Heart right ventricle (tissue), 16 donors: Measurements from ENCODE around the gene BICC1. TPM values are rescaled to one million over a fixed set of nuclear protein-coding genes. Genes with fewer than 3 reads are reported as not detected.

Source experiments
- ATAC-seq, 8 donors: fragments of 200-7000 bp; cut with Tn5 transposase; one replicate each; pipeline ENCODE4 v1.9.1; 2020; ENCODE audit warnings: mild to moderate bottlenecking in 8 of 8, moderate library complexity in 8 of 8, moderate number of reproducible peaks in 1 of 8
- DNase-seq, 2 donors: peaks; one replicate each; pipeline ENCODE4 v3.0.0-alpha.2; 2020
- H3K27ac ChIP-seq, 10 donors: fragments of 200-600 bp; sonication (generic) in 2 of 10; one replicate each; pipeline versions ENCODE4 v1.5.0 to v1.8.0; 2020 to 2022; ENCODE audit warnings: mild to moderate bottlenecking in 3 of 10
- H3K27me3 ChIP-seq, 7 donors: fragments of 200-600 bp; one replicate each; pipeline ENCODE4 v1.8.0; 2021 to 2022; ENCODE audit warnings: mild to moderate bottlenecking in 2 of 7
- H3K36me3 ChIP-seq, 9 donors: fragments of 200-600 bp; sonication (generic) in 1 of 9; one replicate each; pipeline versions ENCODE4 v1.5.0 to v1.8.0; 2020 to 2022; ENCODE audit warnings: mild to moderate bottlenecking in 2 of 9
- H3K4me1 ChIP-seq, 9 donors: fragments of 200-600 bp; sonication (generic) in 1 of 9; one replicate each; pipeline versions ENCODE4 v1.5.0 to v1.8.0; 2020 to 2022; ENCODE audit warnings: mild to moderate bottlenecking in 4 of 9
- H3K4me3 ChIP-seq, 10 donors: fragments of 200-600 bp; sonication (generic) in 2 of 10; one replicate each; pipeline versions ENCODE4 v1.5.0 to v1.8.0; 2020 to 2022; ENCODE audit warnings: mild to moderate bottlenecking in 7 of 10, moderate library complexity in 2 of 10
- H3K9me3 ChIP-seq, 11 donors: fragments of 200-600 bp in 10 of 11; sonication (generic) in 2 of 11; one replicate each; pipeline versions ENCODE4 v1.5.0 to v1.8.0; 2013 to 2022; ENCODE audit warnings: mild to moderate bottlenecking in 2 of 11, control low read depth in 1 of 11, moderate library complexity in 1 of 11
- WGBS, 2 donors: extraction: QIAGEN DNeasy Blood & Tissue Kit; methylation state at CpG; one replicate each; pipeline ENCODE4 v1.1.7; 2013; ENCODE audit warnings: inconsistent platforms in 1 of 2; 5-methylcytosine and 5-hydroxymethylcytosine counted together
- intact Hi-C, 10 donors: fragments of 100-400 bp; cut with DNase I; formaldehyde crosslinking; loops; one replicate each; pipeline versions ENCODE4 v1.11.1 to v1.14.2; 2022
- polyA plus RNA-seq, 2 donors: library from polyadenylated mRNA; stranded (reverse); fragments of 200-250 nt; gene quantifications; one replicate each; pipeline ENCODE4 v1.2.3, GENCODE V29; 2013
- total RNA-seq, 10 donors: library from RNA; stranded (reverse); fragmentation: NEBNext Ultra II Directional in 3 of 10; extraction: Animal tissue kit (Norgen Biotek cat#: 25700) in 3 of 10; gene quantifications; one replicate each; pipeline versions ENCODE4 v1.2.1 to v1.2.4, GENCODE V29; 2021 to 2023
- TF ChIP-seq, protein P1 (sequence below), 9 donors: fragments of 200-600 bp; sonication (generic) in 2 of 9; IDR thresholded peaks; one replicate each; pipeline versions ENCODE4 v1.5.0 to v1.8.0; 2021 to 2022; ENCODE audit warnings: antibody characterized with exemption in 9 of 9, mild to moderate bottlenecking in 5 of 9, moderate library complexity in 1 of 9
- donor health status: Arrhythmogenic right ventricular cardiomyopathy.
- donor health status: ischemic (EF 13 %, LVEDD 7.1; RV severe dilation, severe dysfunction).
- donor health status: healthy with polysubstance abuse.
- donor health status: DM: no; HTN: yes; CAD: no.
- donor health status: DM: no; HTN: no; CAD: no.
- donor health status: ischemic (EF 25% LVEDD 6.9; RV normal size, moderate dysfunction).
- donor health status: ischemic (EF 25% LVEDD 5.7; RV mildly dilated, moderate dysfunction).
- donor health status: healthy.
- donor health status: DM: yes; HTN: yes; CAD: no.
- donor health status: Ischemic cardiomyopathy.
- donor health status: ischemic (EF 35%, LVEDD 5.7; RV mildly dilated, moderate dysfunction).
- donor health status: nonischemic (EF 11% LVEDD 7.7; RV severe dilation, severe dysfunction).
- donor health status: DM: yes; HTN: yes; CAD: no.
- donor health status: PGD.
- donor health status: ischemic (EF 29% LVEDD 5.4; RV normal size, mild dysfunction).
- donor health status: nonischemic (EF 23%, LVEDD 6.1; RV moderate dilation, normal function).

Gene BICC1
- total and polyA plus RNA-seq, 12 donors = 1.6 to 9.2 (median 5.0) TPM

- H3K27ac ChIP-seq = no peak overlapping the region
- WGBS, 2 donors = 80 to 81% methylated on average over 3 of the region's 3 CpGs
Measured at GRCh38 chr10:58667658-58668310, 155.1 kb downstream of the BICC1 start.

GRCh38 chr10:58672845-58673244 lies 160.2 kb downstream of the BICC1 start:
- H3K36me3 ChIP-seq = no peaks in the 10 kb centered on the region
- DNase-seq = no peak
- TF ChIP-seq, protein P1, sequence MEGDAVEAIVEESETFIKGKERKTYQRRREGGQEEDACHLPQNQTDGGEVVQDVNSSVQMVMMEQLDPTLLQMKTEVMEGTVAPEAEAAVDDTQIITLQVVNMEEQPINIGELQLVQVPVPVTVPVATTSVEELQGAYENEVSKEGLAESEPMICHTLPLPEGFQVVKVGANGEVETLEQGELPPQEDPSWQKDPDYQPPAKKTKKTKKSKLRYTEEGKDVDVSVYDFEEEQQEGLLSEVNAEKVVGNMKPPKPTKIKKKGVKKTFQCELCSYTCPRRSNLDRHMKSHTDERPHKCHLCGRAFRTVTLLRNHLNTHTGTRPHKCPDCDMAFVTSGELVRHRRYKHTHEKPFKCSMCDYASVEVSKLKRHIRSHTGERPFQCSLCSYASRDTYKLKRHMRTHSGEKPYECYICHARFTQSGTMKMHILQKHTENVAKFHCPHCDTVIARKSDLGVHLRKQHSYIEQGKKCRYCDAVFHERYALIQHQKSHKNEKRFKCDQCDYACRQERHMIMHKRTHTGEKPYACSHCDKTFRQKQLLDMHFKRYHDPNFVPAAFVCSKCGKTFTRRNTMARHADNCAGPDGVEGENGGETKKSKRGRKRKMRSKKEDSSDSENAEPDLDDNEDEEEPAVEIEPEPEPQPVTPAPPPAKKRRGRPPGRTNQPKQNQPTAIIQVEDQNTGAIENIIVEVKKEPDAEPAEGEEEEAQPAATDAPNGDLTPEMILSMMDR (IDR thresholded peaks at IDR 0.05) = no peak
- no peak overlapping the region for H3K27ac ChIP-seq
- peaks cover 0 to 6% (median 0%) of the 10 kb centered on the region in 9 donors for H3K4me1 ChIP-seq
- ATAC-seq = no peak
- H3K27me3 ChIP-seq = no peaks in the 10 kb centered on the region
- intact Hi-C loops = no loop called here
- no peaks in the 10 kb centered on the region for H3K9me3 ChIP-seq
- H3K4me3 ChIP-seq = no peak overlapping the region

More at GRCh38 chr10:58667658-58668310, 155.1 kb downstream of the BICC1 start:
- Histone ChIP-seq H3K27me3 (no peaks in the 10 kb centered on the region), H3K9me3 (peaks cover 0 to 20% (median 13%) of the 10 kb centered on the region in 11 donors), H3K4me1 (peaks cover 0 to 10% (median 0%) of the 10 kb centered on the region in 9 donors), H3K4me3 (no peak overlapping the region), H3K36me3 (no peaks in the 10 kb centered on the region)
- TF ChIP-seq, protein P1 (IDR thresholded peaks at IDR 0.05) = no peak
- no peak for ATAC-seq
- intact Hi-C loops = no loop called here
- no peak for DNase-seq

GRCh38 chr10:58674251-58674650 lies 161.6 kb downstream of the BICC1 start:
- Histone ChIP-seq H3K4me1 (peaks cover 0 to 6% (median 0%) of the 10 kb centered on the region in 9 donors), H3K36me3 (no peaks in the 10 kb centered on the region), H3K4me3 (no peak overlapping the region), H3K27ac (no peak overlapping the region), H3K9me3 (peaks cover 0 to 8% (median 0%) of the 10 kb centered on the region in 11 donors), H3K27me3 (no peaks in the 10 kb centered on the region)
- intact Hi-C loops = no loop called here
- 77 to 93% methylated on average over 2 of the region's 2 CpGs for WGBS, 2 donors
- TF ChIP-seq, protein P1 (IDR thresholded peaks at IDR 0.05) = no peak
- no peak for DNase-seq
- no peak for ATAC-seq

DNA sequence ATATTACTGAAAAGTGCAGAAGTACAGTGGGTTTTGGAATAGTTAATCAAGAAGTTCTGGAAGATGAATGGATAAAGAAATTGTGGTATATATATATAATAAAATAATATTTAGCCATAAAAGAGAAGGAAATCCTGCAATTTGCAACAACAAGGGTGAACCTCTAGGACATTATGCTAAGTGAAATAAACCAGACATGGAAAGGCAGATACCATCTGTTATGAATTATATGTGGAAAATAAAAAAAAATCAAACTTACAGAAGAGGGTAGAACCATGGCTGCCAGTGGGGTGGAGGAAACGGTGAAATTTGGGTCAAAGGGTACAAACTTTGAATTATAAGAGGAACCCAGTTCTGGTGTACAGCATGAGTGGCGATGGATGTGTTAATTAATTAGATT lies 162.6 kb downstream of the BICC1 start:
- intact Hi-C loops = no loop called here

More for the DNA sequence above, 162.6 kb downstream of the BICC1 start:
- ATAC-seq (no peak), DNase-seq (no peak)
- WGBS, 2 donors = 94% methylated on average over 2 of the region's 2 CpGs
- no peaks in the 10 kb centered on the region for H3K36me3 ChIP-seq
- H3K27me3 ChIP-seq = no peaks in the 10 kb centered on the region
- peaks cover 0 to 18% (median 0%) of the 10 kb centered on the region in 11 donors for H3K9me3 ChIP-seq
- TF ChIP-seq, protein P1 (IDR thresholded peaks at IDR 0.05) = no peak
- no peak overlapping the region for H3K27ac ChIP-seq
- peaks cover 0 to 6% (median 0%) of the 10 kb centered on the region in 9 donors for H3K4me1 ChIP-seq
- no peak overlapping the region for H3K4me3 ChIP-seq
